PC-9 (cell line): ENCODE measurements around the gene MC2R. TPM values are rescaled to one million over a fixed set of nuclear protein-coding genes. Genes with fewer than 3 reads are reported as not detected.
A peak's percentile ranks its signal among the peaks of the same experiment; 100 is the strongest.
"Not testable (repeated sequence)": the region's sequence is repeated elsewhere in the genome, so short reads cannot be mapped to it uniquely, and the experiment has no call there.

Source experiments
- BruUV-seq: library from RNA; stranded (reverse); fragments of 400-500 nt; replicated peaks from 2 replicates; lab custom pipeline; 2021; lab: Mats Ljungman, UMichigan
- CTCF ChIA-PET: fragments of 300-600 bp; sonication (Branson Sonifier 250); formaldehyde crosslinking; loops from one replicate; lab custom pipeline; 2022; ENCODE audit warnings: antibody characterized with exemption; lab: Charles Lee
- POLR2A ChIA-PET: fragments of 300-600 bp; sonication (Branson Sonifier 250); formaldehyde crosslinking; loops from one replicate; lab custom pipeline; 2022; ENCODE audit warnings: antibody characterized with exemption; ENCODE audit not compliant: unreplicated experiment; lab: Charles Lee
- DNase-seq, 2 experiments: peaks; one replicate each; pipeline versions ENCODE4 v3.0.0 to v3.0.0-alpha.2; 2015 to 2022; ENCODE audit warnings: mixed read lengths in 1 of 2
- H2AFZ ChIP-seq: fragments of 200-600 bp; sonication (generic); 2 replicates; pipeline ENCODE4 v1.8.1; 2017; ENCODE audit warnings: antibody characterized with exemption
- H3F3A ChIP-seq: fragments of 200-600 bp; sonication (generic); 2 replicates; pipeline ENCODE4 v1.8.1; 2017; ENCODE audit warnings: antibody characterized with exemption, mild to moderate bottlenecking, low read depth; ENCODE audit not compliant: insufficient read depth
- H3K27ac ChIP-seq: fragments of 200-600 bp; sonication (generic); 2 replicates; pipeline ENCODE4 v1.6.1; 2016; ENCODE audit warnings: mixed run types
- H3K27me3 ChIP-seq: fragments of 200-600 bp; sonication (generic); 2 replicates; pipeline ENCODE4 v1.6.1; 2016; ENCODE audit warnings: low read depth, mixed run types; ENCODE audit not compliant: insufficient read depth
- H3K36me3 ChIP-seq: fragments of 200-600 bp; sonication (generic); 2 replicates; pipeline ENCODE4 v1.6.1; 2016; ENCODE audit warnings: low read depth, mixed run types
- H3K4me1 ChIP-seq: fragments of 200-600 bp; sonication (generic); replicated peaks from 2 replicates; pipeline ENCODE4 v1.6.1; 2016; ENCODE audit warnings: mixed run types; ENCODE audit not compliant: insufficient read depth
- H3K4me2 ChIP-seq: fragments of 200-600 bp; sonication (generic); 2 replicates; pipeline ENCODE4 v1.6.1; 2017; ENCODE audit warnings: mixed run types
- H3K4me3 ChIP-seq: fragments of 200-600 bp; sonication (generic); 2 replicates; pipeline ENCODE4 v1.6.1; 2016; ENCODE audit warnings: mixed run types
- H3K79me2 ChIP-seq: fragments of 200-600 bp; sonication (generic); 2 replicates; pipeline ENCODE4 v1.6.1; 2017; ENCODE audit warnings: low read depth, mixed run types
- H3K9me2 ChIP-seq: fragments of 200-600 bp; sonication (generic); 2 replicates; pipeline ENCODE4 v1.8.1; 2017; ENCODE audit warnings: mild to moderate bottlenecking; ENCODE audit not compliant: insufficient read depth
- H3K9me3 ChIP-seq: fragments of 200-600 bp; sonication (generic); 2 replicates; pipeline ENCODE4 v1.8.1; 2016; ENCODE audit warnings: low read depth; ENCODE audit not compliant: insufficient read depth
- H4K20me1 ChIP-seq: fragments of 200-600 bp; sonication (generic); 2 replicates; pipeline ENCODE4 v1.8.1; 2017; ENCODE audit not compliant: insufficient read depth
- EZH2 ChIP-seq: fragments of 200-600 bp; sonication (generic); IDR thresholded peaks from 2 replicates; pipeline ENCODE4 v1.8.0; 2017; ENCODE audit warnings: antibody characterized with exemption, low read depth
- intact Hi-C: fragments of 100-400 bp; cut with micrococcal nuclease; formaldehyde crosslinking; loops from one replicate; pipeline ENCODE4 v1.10.0; 2022; ENCODE audit not compliant: unreplicated experiment
- total RNA-seq: library from RNA; stranded (reverse); gene quantifications from 2 replicates; pipeline ENCODE4 v1.2.3, GENCODE V29; 2021
- TF ChIP-seq, protein P1 (sequence below): fragments of 200-600 bp; sonication (generic); conservative IDR thresholded peaks from 2 replicates; pipeline ENCODE4 v1.6.1; 2017; ENCODE audit warnings: mixed run types, antibody characterized with exemption, mild to moderate bottlenecking, moderate library complexity

Gene MC2R
- total RNA-seq, 1 experiment from 2014 or later = not detected

GRCh38 chr18:13868501-13869271 is 46.6 kb downstream of the MC2R start:
- no peaks in the 10 kb centered on the region for H4K20me1 ChIP-seq
- H3K79me2 ChIP-seq = no peaks in the 10 kb centered on the region
- TF ChIP-seq EZH2 = no peak
- TF ChIP-seq, protein P1, sequence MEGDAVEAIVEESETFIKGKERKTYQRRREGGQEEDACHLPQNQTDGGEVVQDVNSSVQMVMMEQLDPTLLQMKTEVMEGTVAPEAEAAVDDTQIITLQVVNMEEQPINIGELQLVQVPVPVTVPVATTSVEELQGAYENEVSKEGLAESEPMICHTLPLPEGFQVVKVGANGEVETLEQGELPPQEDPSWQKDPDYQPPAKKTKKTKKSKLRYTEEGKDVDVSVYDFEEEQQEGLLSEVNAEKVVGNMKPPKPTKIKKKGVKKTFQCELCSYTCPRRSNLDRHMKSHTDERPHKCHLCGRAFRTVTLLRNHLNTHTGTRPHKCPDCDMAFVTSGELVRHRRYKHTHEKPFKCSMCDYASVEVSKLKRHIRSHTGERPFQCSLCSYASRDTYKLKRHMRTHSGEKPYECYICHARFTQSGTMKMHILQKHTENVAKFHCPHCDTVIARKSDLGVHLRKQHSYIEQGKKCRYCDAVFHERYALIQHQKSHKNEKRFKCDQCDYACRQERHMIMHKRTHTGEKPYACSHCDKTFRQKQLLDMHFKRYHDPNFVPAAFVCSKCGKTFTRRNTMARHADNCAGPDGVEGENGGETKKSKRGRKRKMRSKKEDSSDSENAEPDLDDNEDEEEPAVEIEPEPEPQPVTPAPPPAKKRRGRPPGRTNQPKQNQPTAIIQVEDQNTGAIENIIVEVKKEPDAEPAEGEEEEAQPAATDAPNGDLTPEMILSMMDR = no peak
- intact Hi-C loops = no loop called here
- no peak overlapping the region for H2AFZ ChIP-seq
- no peak overlapping the region for H3K4me3 ChIP-seq
- H3K9me2 ChIP-seq = no peaks in the 10 kb centered on the region
- H3K9me3 ChIP-seq = no peaks in the 10 kb centered on the region
- no peaks in the 10 kb centered on the region for H3K4me1 ChIP-seq
- no peak overlapping the region for H3K4me2 ChIP-seq
- no peaks in the 10 kb centered on the region for H3F3A ChIP-seq
- H3K27ac ChIP-seq = no peak overlapping the region
- DNase-seq = no peak
- ChIA-PET POLR2A (no interaction called here), CTCF (interaction anchor here (0.5 kb wide), 1 partner anchor 11 kb away, joined by 13 read pairs; no protein-coding TSS in a partner anchor)
- H3K36me3 ChIP-seq = no peaks in the 10 kb centered on the region
- BruUV-seq = no TSS peak
- H3K27me3 ChIP-seq = peaks cover 88% of the 10 kb centered on the region

DNA sequence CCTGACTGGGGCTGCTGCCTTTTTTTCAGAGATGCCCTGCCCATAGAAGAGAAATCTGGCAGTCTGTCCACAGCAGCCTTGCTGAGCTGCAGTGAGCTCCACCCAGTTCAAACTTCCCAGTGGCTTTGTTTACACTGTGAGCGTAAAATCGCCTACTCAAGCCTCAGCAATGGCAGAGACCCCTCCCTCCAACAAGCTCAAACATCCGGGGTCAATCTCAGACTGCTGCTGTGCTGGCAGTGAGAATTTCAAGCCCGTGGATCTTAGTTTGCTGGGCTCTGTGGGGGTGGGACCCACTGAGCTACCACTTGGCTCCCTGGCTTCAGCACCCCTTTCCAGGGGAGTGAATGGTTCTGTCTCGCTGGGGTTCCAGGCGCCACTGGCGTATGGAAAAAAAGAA is 52.4 kb downstream of the MC2R start:
- DNase-seq, POLR2A ChIA-PET, H3K4me2 ChIP-seq: not testable (repeated sequence)

GRCh38 chr18:13849791-13850190 is 65.5 kb downstream of the MC2R start:
- Histone ChIP-seq H3F3A (no peaks in the 10 kb centered on the region), H4K20me1 (no peaks in the 10 kb centered on the region), H3K4me2 (peak overlapping the region; percentile 57), H3K9me2 (no peaks in the 10 kb centered on the region), H3K4me3 (peak overlapping the region; percentile 28; the same call in 1 of the 2 replicates), H3K27ac (no peak overlapping the region), H3K9me3 (no peaks in the 10 kb centered on the region), H3K4me1 (0 out of 2 replicates have a peak, but pooled peaks cover 9% of the 10 kb centered on the region), H2AFZ (no peak overlapping the region; the same call in 1 of the 2 replicates), H3K36me3 (no peaks in the 10 kb centered on the region), H3K27me3 (no peaks in the 10 kb centered on the region; the same call in 1 of the 2 replicates), H3K79me2 (no peaks in the 10 kb centered on the region)
- POLR2A ChIA-PET = no interaction called here
- CTCF ChIA-PET = no interaction called here
- no peak for TF ChIP-seq EZH2
- TF ChIP-seq, protein P1 = no peak
- no TSS peak for BruUV-seq
- intact Hi-C loops = no loop called here
- peak in 1 of 2 experiments; percentile 36 for DNase-seq

More for the DNA sequence above, 52.4 kb downstream of the MC2R start:
- H4K20me1 ChIP-seq, H3F3A ChIP-seq, H3K36me3 ChIP-seq, H3K9me2 ChIP-seq, H3K4me1 ChIP-seq, H3K9me3 ChIP-seq, BruUV-seq, H3K4me3 ChIP-seq, intact Hi-C loops, H3K27ac ChIP-seq, H3K79me2 ChIP-seq, CTCF ChIA-PET, H2AFZ ChIP-seq: not testable (repeated sequence)
- peaks cover 73% of the 10 kb centered on the region for H3K27me3 ChIP-seq
